ENCODE measurements around the gene LGALSL.

LGALSL gene

GRCh38 chr2:64412671-64413070 lies 41.3 kb upstream of the LGALSL start:
- no peak overlapping the region for H3K4me3 ChIP-seq (ENCODE audit: low read length)
- no peak for TF ChIP-seq CTCF (IDR thresholded peaks at IDR 0.05; ENCODE audit: insufficient read depth, low read depth, low read length, missing control alignments)
- no peak for DNase-seq (ENCODE audit: low read depth)

GRCh38 chr2:64414736-64415435 lies 39.1 kb upstream of the LGALSL start:
- DNase-seq (ENCODE audit: low read depth), result no peak
- TF ChIP-seq CTCF (IDR thresholded peaks at IDR 0.05; ENCODE audit: insufficient read depth, low read depth, low read length, missing control alignments), result no peak
- H3K4me3 ChIP-seq (ENCODE audit: low read length), result no peak overlapping the region

- DNase-seq (ENCODE audit: low read depth), result no peak
Measured at GRCh38 chr2:64417624-64418023, 36.3 kb upstream of the LGALSL start.

GRCh38 chr2:64419596-64420165 lies 34.3 kb upstream of the LGALSL start:
- no peak overlapping the region for H3K4me3 ChIP-seq (ENCODE audit: low read length)
- TF ChIP-seq CTCF (IDR thresholded peaks at IDR 0.05; ENCODE audit: insufficient read depth, low read depth, low read length, missing control alignments), result no peak
- DNase-seq (ENCODE audit: low read depth), result no peak

More at GRCh38 chr2:64417624-64418023, 36.3 kb upstream of the LGALSL start:
- no peak overlapping the region for H3K4me3 ChIP-seq (ENCODE audit: low read length)
- TF ChIP-seq CTCF (IDR thresholded peaks at IDR 0.05; ENCODE audit: insufficient read depth, low read depth, low read length, missing control alignments), result no peak

- TF ChIP-seq CTCF (IDR thresholded peaks at IDR 0.05; ENCODE audit: insufficient read depth, low read depth, low read length, missing control alignments), result no peak
- no peak overlapping the region for H3K4me3 ChIP-seq (ENCODE audit: low read length)
- no peak for DNase-seq (ENCODE audit: low read depth)
Measured at GRCh38 chr2:64420677-64421076, 33.3 kb upstream of the LGALSL start.

GRCh38 chr2:64421201-64421600 lies 32.8 kb upstream of the LGALSL start:
- TF ChIP-seq CTCF (IDR thresholded peaks at IDR 0.05; ENCODE audit: insufficient read depth, low read depth, low read length, missing control alignments), result no peak
- H3K4me3 ChIP-seq (ENCODE audit: low read length), result no peak overlapping the region
- no peak for DNase-seq (ENCODE audit: low read depth)

- DNase-seq (ENCODE audit: low read depth), result no peak
- no peak overlapping the region for H3K4me3 ChIP-seq (ENCODE audit: low read length)
- TF ChIP-seq CTCF (IDR thresholded peaks at IDR 0.05; ENCODE audit: insufficient read depth, low read depth, low read length, missing control alignments), result no peak
Measured at GRCh38 chr2:64422466-64422865, 31.5 kb upstream of the LGALSL start.
